Coronary artery (tissue), 2 donors: ENCODE results near the gene FGF3.
A peak's percentile ranks its signal among the peaks of the same experiment; 100 is the strongest.

ENCODE experiments used
- DNase-seq: peaks from one replicate; pipeline ENCODE4 v3.0.0-alpha.2; 2017; ENCODE audit warnings: low spot score
- H3K27ac ChIP-seq, 2 donors: fragments of 200-600 bp; sonication (generic); one replicate each; pipeline ENCODE4 v1.5.1; 2016 to 2019
- H3K4me3 ChIP-seq: fragments of 200-600 bp; sonication (generic); 2 replicates; pipeline ENCODE4 v1.5.1; 2016; ENCODE audit warnings: mild to moderate bottlenecking, moderate library complexity
- TF ChIP-seq, protein P1 (sequence below): fragments of 200-600 bp; sonication (generic); IDR thresholded peaks from one replicate; pipeline ENCODE4 v1.5.1; 2019; ENCODE audit warnings: antibody characterized with exemption

The FGF3 gene

GRCh38 chr11:69864686-69865661 is 45.8 kb upstream of the FGF3 start:
- peak; percentile 50 for DNase-seq
- Histone ChIP-seq H3K27ac (no peak overlapping the region), H3K4me3 (no peak overlapping the region)
- TF ChIP-seq, protein P1, sequence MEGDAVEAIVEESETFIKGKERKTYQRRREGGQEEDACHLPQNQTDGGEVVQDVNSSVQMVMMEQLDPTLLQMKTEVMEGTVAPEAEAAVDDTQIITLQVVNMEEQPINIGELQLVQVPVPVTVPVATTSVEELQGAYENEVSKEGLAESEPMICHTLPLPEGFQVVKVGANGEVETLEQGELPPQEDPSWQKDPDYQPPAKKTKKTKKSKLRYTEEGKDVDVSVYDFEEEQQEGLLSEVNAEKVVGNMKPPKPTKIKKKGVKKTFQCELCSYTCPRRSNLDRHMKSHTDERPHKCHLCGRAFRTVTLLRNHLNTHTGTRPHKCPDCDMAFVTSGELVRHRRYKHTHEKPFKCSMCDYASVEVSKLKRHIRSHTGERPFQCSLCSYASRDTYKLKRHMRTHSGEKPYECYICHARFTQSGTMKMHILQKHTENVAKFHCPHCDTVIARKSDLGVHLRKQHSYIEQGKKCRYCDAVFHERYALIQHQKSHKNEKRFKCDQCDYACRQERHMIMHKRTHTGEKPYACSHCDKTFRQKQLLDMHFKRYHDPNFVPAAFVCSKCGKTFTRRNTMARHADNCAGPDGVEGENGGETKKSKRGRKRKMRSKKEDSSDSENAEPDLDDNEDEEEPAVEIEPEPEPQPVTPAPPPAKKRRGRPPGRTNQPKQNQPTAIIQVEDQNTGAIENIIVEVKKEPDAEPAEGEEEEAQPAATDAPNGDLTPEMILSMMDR = no peak

GRCh38 chr11:69863544-69864200 is 44.5 kb upstream of the FGF3 start:
- TF ChIP-seq, protein P1 = no peak
- no peak overlapping the region for H3K4me3 ChIP-seq
- no peak overlapping the region for H3K27ac ChIP-seq
- peak; percentile 47 for DNase-seq

- TF ChIP-seq, protein P1 = no peak
- peak; percentile 47 for DNase-seq
- H3K27ac ChIP-seq = no peak overlapping the region
- no peak overlapping the region for H3K4me3 ChIP-seq
Observed at GRCh38 chr11:69862797-69863543, 43.8 kb upstream of the FGF3 start.

- Histone ChIP-seq H3K4me3 (no peak overlapping the region), H3K27ac (no peak overlapping the region)
- TF ChIP-seq, protein P1 = no peak
- DNase-seq = no peak
Observed at GRCh38 chr11:69862331-69862771, 43.1 kb upstream of the FGF3 start.

- Histone ChIP-seq H3K27ac (no peak overlapping the region), H3K4me3 (no peak overlapping the region)
- DNase-seq = peak; percentile 54
- TF ChIP-seq, protein P1 = no peak
Observed at GRCh38 chr11:69861901-69862300, 42.7 kb upstream of the FGF3 start.

DNA sequence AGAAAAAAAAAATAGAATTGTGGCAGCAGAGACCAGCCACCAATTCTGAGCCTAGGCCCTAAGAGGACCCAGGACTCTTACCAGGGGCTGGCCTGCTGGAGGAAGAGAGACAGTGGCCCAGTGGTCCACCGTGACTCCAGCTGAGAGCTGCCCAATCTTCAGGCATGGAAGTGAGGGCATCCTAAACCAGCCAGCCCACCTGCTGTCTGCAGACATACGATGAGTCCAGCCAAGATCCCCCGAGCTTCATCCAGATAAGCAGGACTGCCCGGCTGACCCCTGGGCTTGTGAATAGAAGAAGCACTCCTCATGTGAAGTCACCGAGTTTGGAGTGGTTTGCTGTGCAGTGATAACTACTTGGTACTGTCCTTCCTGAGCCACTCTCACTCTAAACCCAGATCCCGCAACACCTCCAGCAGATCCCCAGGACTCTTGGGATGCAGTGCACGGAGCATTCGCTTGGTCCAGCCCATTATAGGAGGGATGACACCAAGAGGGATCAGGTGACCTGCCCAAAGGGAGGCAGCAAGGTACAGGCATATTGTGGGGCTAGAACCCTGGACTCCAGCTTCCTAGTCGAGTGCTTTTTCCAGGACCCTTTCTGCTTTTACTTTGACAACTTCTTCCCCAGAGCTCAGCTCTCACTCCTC is 41.7 kb upstream of the FGF3 start:
- DNase-seq = peak; percentile 52
- TF ChIP-seq, protein P1 = no peak
- no peak overlapping the region for H3K27ac ChIP-seq
- H3K4me3 ChIP-seq = no peak overlapping the region
